ENCODE results near the gene BRD4.

Gene BRD4

DNA sequence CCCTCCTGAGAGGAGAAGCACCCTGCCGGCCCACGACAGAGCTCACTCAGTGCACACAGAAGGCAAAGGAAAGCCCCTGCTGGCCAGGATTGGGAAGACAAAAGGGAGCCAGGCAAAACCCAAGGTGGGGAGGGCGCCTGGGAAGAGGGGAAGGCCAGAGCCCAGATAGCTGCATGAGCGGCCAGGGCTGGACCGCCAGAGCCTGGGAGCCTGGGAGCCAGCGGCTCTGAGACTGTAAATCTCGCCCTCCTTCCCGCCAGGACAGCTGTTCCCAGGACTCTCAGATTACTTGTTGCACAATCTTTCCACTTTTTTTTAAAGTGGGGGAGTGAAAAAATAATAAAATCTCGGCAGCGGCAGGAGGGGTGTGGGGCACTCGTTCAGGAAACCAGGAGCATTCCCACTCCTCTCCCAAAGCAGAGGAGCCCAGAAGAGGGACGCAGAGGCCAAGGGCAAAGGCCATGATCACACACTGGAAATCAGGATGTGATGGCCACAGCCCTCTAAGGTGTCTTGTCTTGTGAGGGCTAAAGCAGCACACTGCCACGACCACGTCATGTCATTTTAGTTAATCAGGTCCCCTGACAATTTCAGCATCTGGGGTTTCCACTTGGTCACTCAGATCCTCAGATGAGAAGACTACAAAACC lies 80.5 kb downstream of the BRD4 start:
- Histone ChIP-seq H3K27ac (peak overlapping the region; percentile 80), H3K36me3 (peaks cover 88% of the 10 kb centered on the region), H3K9me3 (no peaks in the 10 kb centered on the region), H3K4me2 (peak overlapping the region; percentile 81), H3K4me3 (no peak overlapping the region), H4K20me1 (peaks cover 100% of the 10 kb centered on the region), H3K27me3 (no peaks in the 10 kb centered on the region), H3K4me1 (peaks cover 100% of the 10 kb centered on the region), H3K9ac (no peak overlapping the region)
- 0 out of 2 replicates have a peak, but pooled peaks have one; percentile 12 for TF ChIP-seq Cebpa-rat (IDR thresholded peaks at IDR 0.05)

DNA sequence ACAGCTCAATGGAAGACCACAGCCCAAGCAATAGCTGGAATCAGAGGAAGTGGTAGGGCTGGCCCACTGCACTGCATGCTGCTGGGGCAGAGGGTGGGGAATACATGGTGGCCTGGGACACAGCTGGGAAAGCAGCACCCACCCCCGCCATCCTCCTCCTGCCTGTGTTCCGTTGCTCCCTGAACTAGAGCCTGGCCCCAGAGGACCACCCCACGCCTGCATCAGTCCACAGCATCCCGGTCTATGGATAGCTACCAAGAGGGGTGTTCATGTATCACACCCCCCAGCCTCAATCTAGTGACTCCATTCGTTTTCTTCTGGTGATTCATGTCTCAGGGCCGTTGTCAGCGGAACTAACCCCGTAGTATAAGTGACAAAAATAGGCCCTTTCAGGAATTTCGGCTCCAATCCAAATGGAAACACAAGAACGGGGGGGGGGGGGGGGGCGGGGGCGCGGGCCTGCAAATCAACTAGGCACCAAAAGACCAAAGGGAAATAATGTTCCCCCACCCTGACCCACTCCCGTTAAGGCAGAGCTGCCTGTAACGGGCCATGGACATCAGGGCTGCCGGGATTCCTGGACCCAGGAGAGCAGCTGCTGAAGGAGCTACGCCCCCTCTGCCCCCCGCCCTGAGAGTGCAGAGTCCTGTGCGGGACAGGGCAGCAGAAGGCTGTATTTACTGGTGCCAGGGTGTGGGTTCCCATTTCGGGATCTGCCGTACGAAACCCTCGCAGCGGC lies 81.2 kb downstream of the BRD4 start:
- no peak for TF ChIP-seq Cebpa-rat (IDR thresholded peaks at IDR 0.05)
- Histone ChIP-seq H3K9ac (peak overlapping the region; percentile 21; the same call in 1 of the 2 replicates), H4K20me1 (peaks cover 100% of the 10 kb centered on the region), H3K4me3 (no peak overlapping the region), H3K4me1 (peaks cover 100% of the 10 kb centered on the region), H3K9me3 (no peaks in the 10 kb centered on the region), H3K36me3 (peaks cover 88% of the 10 kb centered on the region), H3K27ac (peak overlapping the region; percentile 80), H3K4me2 (peak overlapping the region; percentile 96), H3K27me3 (no peaks in the 10 kb centered on the region)

DNA sequence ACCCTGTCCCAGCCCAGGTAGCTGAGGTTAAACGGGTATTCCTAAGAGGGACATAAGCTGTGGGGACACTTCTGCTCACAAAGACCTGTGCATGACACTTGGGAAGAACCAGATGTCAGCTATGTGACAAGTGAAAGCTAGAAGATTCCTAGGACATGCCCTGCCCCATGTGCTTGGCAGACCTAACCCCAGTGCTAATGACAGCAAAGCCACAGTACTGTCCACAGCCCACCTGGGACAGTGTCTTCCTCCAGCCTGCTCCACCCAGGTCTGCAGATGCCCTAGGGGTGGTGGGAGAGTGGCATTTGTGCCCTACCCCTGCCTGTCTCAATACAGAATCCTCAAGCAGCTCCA lies 81.7 kb downstream of the BRD4 start:
- H3K9ac ChIP-seq: peak overlapping the region; percentile 21; the same call in 1 of the 2 replicates
- H3K4me2 ChIP-seq: peak overlapping the region; percentile 96
- H4K20me1 ChIP-seq: peaks cover 100% of the 10 kb centered on the region
- H3K36me3 ChIP-seq: peaks cover 88% of the 10 kb centered on the region
- no peaks in the 10 kb centered on the region for H3K27me3 ChIP-seq
- H3K4me3 ChIP-seq: no peak overlapping the region
- peaks cover 100% of the 10 kb centered on the region for H3K4me1 ChIP-seq
- H3K27ac ChIP-seq: peak overlapping the region; percentile 80
- H3K9me3 ChIP-seq: no peaks in the 10 kb centered on the region
- no peak for TF ChIP-seq Cebpa-rat (IDR thresholded peaks at IDR 0.05)

DNA sequence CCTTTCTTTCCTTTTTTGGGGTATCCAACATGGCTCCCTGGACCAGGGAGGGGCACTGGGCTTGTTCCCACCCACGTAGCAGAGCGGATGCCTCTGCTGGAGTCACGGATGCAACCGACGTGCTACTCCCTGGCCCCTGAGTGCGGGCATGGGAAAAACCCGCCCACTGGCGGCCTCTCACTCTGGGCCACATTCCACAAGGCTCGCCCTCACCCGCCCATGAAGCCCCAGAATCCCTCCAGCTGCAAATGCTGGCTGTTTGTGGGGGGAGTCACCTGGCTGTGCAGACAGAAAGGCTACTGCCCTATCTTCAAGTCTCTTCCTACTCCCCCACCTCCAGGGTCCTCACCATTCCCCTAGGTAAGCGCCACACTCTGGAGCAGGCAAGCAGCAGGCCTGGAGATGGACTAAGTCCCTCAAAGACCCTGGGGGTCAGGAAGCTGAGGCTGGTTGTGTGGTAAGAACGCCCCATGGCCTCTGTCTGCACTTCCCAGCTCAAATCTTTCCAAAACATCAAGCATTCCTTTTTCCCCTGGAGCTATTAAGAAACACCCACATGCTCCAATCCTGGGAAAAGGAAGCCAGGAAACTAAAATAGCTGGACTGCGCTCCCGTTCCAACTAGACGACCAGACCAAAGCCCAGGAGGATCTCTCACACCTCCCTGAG lies 82.2 kb downstream of the BRD4 start:
- no peak overlapping the region for H3K4me3 ChIP-seq
- no peaks in the 10 kb centered on the region for H3K9me3 ChIP-seq
- H3K4me1 ChIP-seq: peaks cover 100% of the 10 kb centered on the region
- H3K4me2 ChIP-seq: peak overlapping the region; percentile 96
- TF ChIP-seq Cebpa-rat (IDR thresholded peaks at IDR 0.05): no peak
- H4K20me1 ChIP-seq: peaks cover 100% of the 10 kb centered on the region
- peaks cover 88% of the 10 kb centered on the region for H3K36me3 ChIP-seq
- H3K27me3 ChIP-seq: no peaks in the 10 kb centered on the region
- peak overlapping the region; percentile 75; the same call in 1 of the 2 replicates for H3K9ac ChIP-seq
- H3K27ac ChIP-seq: peak overlapping the region; percentile 80

DNA sequence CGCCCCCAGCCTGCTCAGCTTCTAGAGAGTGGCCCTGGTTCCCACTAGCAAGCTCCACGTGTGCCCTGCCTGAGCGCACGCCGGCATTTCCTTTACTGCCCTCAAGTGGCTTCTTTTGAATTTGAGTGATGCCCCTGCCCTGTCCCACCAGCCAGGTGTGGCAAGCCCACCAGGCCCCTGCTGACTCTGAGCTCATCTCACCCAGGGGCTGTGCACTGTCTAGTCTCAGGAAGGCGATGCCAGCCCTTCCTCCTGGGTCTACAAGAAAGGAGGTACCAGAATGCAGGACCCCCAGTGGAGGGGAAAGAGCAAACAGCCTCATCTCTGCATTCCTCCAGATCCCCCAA lies 82.8 kb downstream of the BRD4 start:
- H3K36me3 ChIP-seq: peaks cover 88% of the 10 kb centered on the region
- no peak overlapping the region for H3K4me3 ChIP-seq
- H3K4me1 ChIP-seq: peaks cover 100% of the 10 kb centered on the region
- H3K27me3 ChIP-seq: no peaks in the 10 kb centered on the region
- peak overlapping the region; percentile 96 for H3K4me2 ChIP-seq
- H3K9me3 ChIP-seq: no peaks in the 10 kb centered on the region
- peak overlapping the region; percentile 75; the same call in 1 of the 2 replicates for H3K9ac ChIP-seq
- peaks cover 100% of the 10 kb centered on the region for H4K20me1 ChIP-seq
- H3K27ac ChIP-seq: peak overlapping the region; percentile 80
- no peak for TF ChIP-seq Cebpa-rat (IDR thresholded peaks at IDR 0.05)

DNA sequence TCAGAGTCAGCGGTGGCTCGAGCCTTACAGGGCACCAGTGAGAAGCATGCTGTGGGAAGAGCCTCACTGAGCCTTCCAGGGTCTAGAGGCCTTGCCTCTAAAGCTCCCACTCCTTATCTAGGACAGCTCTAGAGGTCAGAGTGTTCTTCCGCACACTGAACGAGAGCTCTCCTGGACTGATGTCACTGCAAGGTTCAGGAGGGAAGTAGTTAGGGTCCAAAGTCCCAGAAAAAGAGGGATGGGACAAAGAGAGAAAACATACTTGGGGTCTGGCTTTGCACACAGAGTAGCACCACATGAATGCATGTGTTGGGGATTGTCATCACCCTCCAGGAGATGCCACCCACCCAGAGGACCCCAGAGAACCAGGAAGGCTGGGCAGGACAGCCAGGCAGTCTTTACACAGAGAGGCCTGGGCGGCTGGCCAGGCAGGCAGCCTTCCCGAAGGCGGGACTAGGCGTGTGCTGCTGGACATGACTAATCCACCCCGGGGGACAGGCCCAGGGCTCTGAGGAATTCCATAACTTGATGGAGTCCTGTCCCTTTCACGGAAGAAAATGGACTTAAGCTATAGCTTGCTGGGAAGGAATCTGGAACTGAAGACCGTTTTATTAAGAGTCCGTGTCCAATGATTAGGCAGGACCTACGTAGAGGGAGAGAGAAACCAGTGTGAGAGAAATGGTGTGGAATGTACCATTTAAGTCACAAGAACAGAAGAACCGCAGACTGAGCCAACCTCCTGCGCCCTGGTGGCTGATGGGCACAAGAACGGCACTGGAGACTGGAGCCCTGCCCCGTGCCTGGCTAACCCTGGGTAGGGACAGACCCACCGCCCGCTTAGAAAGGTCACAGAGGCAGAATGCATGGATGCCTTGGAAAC lies 83.5 kb downstream of the BRD4 start:
- peaks cover 97% of the 10 kb centered on the region for H3K4me1 ChIP-seq
- peak overlapping the region; percentile 75 for H3K9ac ChIP-seq
- TF ChIP-seq Cebpa-rat (IDR thresholded peaks at IDR 0.05): no peak
- H3K4me2 ChIP-seq: peak overlapping the region; percentile 96
- no peaks in the 10 kb centered on the region for H3K27me3 ChIP-seq
- H3K4me3 ChIP-seq: 0 out of 2 replicates have a peak overlapping the region, but pooled peaks have one; percentile 32
- peaks cover 87% of the 10 kb centered on the region for H3K36me3 ChIP-seq
- peaks cover 97% of the 10 kb centered on the region for H4K20me1 ChIP-seq
- no peaks in the 10 kb centered on the region for H3K9me3 ChIP-seq
- H3K27ac ChIP-seq: peak overlapping the region; percentile 80

DNA sequence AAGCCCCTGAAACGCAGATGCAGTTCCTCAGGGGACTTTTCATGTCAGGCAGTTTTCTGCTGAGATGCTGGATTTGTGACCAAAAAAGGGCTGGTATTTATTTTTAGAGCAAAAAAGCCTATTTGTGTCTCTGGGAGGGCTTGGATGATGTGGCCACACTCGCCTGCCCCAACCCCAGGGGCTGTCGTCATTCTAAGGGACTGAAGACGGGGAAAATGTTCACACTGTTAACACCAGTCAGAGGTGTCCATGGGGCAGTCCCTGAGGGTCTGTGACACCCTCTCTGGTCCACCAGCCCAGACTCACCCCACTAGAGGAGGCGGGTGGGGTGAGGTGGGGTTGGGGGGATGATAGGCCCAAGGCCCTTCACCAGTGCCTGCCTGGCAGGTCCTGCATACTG lies 84.2 kb downstream of the BRD4 start:
- peak overlapping the region; percentile 80 for H3K27ac ChIP-seq
- H3K27me3 ChIP-seq: no peaks in the 10 kb centered on the region
- peak overlapping the region; percentile 75 for H3K9ac ChIP-seq
- peak overlapping the region; percentile 32; the same call in 1 of the 2 replicates for H3K4me3 ChIP-seq
- H3K36me3 ChIP-seq: peaks cover 87% of the 10 kb centered on the region
- H3K4me1 ChIP-seq: peaks cover 94% of the 10 kb centered on the region
- H3K9me3 ChIP-seq: no peaks in the 10 kb centered on the region
- peaks cover 94% of the 10 kb centered on the region for H4K20me1 ChIP-seq
- H3K4me2 ChIP-seq: peak overlapping the region; percentile 96
- TF ChIP-seq Cebpa-rat (IDR thresholded peaks at IDR 0.05): no peak

DNA sequence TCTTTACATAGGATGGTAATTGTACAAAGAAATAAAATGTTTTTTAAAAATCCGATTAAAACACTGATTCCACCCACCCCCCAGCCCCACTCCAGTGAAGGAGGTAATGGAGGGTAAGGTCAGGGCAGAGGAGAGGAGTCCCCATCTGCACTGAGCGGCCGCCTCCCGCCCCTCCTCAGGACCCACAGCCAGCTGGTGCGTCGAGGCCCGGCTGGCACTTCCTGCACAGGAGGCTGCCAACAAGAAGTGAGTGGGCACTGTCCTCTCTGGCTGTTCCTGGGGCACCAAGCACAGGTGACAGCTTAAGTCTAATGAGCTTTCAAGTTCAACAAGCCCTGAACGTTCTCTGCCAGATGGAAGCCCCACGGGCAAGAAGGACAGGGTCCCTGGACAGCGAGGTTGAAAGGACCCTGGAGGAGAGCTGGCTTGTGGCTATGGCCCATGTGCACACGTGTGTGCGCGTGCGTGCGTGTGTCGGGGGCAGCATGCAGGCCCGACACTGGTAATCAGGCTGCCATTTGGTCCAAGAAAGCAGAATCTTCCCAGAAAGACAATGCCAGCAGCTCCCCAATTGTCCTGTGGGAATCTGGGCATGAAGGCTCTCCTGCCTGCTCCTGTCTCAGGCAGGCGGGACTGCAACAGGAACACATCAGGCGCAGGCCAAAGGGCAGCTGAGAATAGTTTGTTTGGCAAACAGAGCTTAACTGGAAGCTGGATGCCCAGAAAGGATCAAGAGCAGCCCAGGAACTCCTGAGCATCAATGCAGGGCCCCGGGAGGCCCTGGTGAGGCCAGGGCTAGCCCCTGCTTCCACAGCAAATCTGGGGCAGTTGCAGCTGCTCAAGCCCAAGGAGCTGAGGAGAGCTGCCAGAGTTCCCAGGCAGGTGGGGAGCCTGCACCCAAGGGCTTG lies 85.0 kb downstream of the BRD4 start:
- H3K4me3 ChIP-seq: peak overlapping the region; percentile 32
- H4K20me1 ChIP-seq: peaks cover 89% of the 10 kb centered on the region
- peak overlapping the region; percentile 75 for H3K9ac ChIP-seq
- no peak for TF ChIP-seq Cebpa-rat (IDR thresholded peaks at IDR 0.05)
- peak overlapping the region; percentile 80 for H3K27ac ChIP-seq
- H3K9me3 ChIP-seq: no peaks in the 10 kb centered on the region
- H3K36me3 ChIP-seq: peaks cover 83% of the 10 kb centered on the region
- H3K27me3 ChIP-seq: no peaks in the 10 kb centered on the region
- peak overlapping the region; percentile 96 for H3K4me2 ChIP-seq
- peaks cover 86% of the 10 kb centered on the region for H3K4me1 ChIP-seq
